IPS-NIHi7 (cell line): ENCODE results near the gene USP3.
"Not testable (repeated sequence)": the region's sequence is repeated elsewhere in the genome, so short reads cannot be mapped to it uniquely, and the experiment has no call there.

Experiments
- DNase-seq: peaks from one replicate; pipeline ENCODE4 v3.0.0; 2012; ENCODE audit warnings: mixed read lengths; ENCODE audit errors: extremely low spot score

Gene USP3

GRCh38 chr15:63610209-63610841 is 105.9 kb downstream of the USP3 start:
- DNase-seq: peak; percentile 85

DNA sequence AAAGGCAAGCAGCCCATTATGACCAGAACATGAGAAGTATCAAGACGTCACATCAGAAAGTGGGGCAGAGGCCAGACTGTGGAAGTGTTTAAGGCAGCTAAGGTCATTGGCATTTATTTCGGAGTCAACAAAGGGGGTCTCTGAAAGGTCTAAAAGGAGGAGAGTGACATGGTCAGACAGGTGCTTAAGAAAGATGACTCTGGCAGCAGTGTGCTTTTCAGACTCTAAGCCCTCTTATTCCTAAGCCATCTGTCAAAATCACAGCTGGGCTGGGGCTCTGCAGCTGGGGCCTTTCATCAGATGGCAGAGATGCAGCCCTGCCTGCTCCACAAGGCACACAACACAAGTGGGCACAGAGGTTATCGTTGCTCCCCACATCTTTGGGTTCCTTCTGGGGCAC is 106.8 kb downstream of the USP3 start:
- DNase-seq: no peak

- no peak for DNase-seq
Observed at GRCh38 chr15:63612300-63612699, 107.9 kb downstream of the USP3 start.

GRCh38 chr15:63615935-63616334 is 111.5 kb downstream of the USP3 start:
- DNase-seq: no peak

DNA sequence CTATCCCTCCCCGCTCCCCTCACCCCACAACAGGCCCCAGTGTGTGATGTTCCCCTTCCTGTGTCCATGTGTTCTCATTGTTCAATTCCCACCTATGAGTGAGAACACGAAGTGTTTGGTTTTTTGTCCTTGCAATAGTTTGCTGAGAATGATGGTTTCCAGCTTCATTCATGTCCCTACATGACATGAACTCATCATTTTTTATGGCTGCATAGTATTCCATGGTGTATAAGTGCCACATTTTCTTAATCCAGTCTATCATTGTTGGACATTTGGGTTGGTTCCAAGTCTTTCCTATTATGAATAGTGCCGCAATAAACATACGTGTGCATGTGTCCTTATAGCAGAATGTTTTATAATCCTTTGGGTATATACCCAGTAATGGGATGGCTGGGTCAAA is 112.8 kb downstream of the USP3 start:
- DNase-seq: not testable (repeated sequence)

GRCh38 chr15:63617627-63618026 is 113.2 kb downstream of the USP3 start:
- not testable (repeated sequence) for DNase-seq

- not testable (repeated sequence) for DNase-seq
Observed at GRCh38 chr15:63620760-63621159, 116.4 kb downstream of the USP3 start.

DNA sequence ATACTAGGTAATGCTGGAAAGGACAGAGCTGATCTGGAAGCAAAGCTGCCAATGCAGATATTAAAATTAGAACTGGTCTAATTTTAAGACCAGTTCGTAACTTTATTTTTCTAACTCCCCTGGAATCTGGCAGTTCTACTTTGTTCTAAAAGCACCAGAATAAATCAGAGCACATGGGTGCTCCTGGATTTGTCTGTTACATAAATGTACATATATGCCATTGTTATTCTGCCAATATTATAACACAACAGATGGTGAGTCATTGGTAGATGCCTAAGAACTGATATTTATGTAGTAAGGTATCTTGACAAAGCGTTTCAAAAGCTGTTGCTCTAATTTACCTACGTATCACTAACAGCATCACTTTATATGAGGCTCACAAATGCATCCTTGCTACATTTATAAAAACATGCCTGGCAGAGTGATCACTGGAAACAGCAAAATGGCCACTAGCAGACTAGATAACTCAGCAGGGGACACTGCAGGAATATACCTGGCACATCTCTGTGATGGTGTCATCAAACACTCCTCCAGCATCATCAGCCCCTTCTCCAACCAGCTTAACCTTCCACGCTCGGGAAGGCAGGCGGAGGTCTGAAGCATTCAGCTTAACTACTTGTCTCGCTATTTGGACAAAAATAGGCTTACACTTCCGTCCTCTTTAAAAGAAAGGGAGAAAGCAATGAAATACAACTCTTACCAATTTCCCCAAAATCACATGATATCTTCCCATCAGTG is 119.0 kb downstream of the USP3 start:
- DNase-seq: no peak

- DNase-seq: no peak
Observed at GRCh38 chr15:63626955-63627354, 122.6 kb downstream of the USP3 start.

DNA sequence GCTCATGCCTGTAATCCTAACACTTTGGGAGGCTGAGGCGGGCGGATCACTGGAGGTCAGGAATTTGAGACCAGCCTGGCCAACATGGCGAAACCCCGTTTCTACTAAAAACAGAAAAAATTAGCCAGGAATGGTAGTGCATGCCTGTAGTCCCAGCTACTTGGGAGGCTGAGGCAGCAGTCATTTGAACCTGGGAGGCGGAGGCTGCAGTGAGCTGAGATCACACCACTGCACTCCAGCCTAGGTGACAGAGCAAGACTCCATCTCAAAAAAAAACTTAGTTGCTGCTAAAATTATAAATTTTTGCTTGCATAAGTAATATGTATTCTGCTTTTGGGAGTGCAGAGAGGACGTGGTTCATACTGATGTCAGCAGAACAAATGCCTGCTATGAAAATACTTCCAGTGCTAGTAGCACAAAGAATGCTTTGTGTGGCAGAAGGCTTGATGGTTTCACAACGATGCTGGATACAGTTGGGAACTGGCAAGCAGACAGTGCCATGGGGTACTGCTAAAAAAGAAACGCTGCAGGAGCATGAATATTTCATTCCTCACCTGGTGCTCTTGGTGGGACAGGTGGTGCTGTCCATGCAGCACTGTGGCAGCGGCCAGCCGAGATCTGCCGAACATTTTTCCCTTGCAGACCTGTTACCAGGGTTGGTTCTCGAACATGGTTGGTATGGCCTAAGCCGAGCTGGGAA is 123.9 kb downstream of the USP3 start:
- no peak for DNase-seq

DNA sequence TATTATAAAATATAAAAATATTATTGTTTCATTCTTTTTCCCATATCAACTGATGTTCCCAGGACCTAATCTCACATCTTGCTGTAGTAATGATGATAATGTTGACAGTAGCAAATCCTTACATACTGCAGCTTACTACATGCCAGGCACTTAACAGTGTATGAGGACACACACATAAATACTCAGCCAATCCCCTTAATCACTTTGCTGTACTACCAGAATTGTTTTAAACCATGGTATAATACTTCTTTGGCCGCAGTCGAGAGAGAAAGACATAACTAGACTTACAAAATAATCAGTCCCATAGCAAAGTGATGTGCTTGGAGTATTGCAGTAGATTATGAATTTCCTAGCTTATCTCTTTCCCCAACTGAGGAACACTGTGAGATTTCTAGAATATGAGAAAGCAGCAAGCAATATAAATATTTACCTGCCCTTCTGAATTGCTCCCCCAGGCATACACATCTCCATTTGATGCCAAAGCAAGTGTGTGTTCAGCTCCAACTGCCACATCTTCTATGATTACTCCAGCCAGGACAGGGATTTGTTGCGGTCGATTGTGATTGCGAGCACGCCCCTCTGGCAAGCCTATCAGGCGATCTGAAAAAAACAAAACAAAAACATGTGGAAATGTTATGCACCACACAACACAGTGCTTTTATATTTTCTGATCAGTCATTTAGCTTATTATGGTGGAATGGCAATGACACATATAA is 125.8 kb downstream of the USP3 start:
- DNase-seq: no peak

DNA sequence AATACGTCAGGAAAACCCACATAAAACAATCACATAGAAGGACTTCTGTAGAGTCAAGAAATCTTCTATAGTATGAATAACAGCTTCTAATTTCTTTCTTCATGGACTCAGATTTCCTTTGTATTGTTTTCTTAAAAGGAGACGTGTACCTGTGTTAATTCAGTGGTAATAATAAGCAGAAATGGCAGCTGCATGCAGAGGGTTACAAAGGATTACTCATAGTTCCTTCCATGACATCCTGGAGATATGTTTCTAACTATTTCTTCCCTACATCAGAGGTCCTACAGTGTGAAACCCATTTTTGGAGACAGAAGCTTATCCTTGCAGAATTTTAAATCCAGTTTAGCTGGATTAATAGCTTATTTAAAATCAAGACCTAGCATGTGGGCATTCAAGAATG is 128.9 kb downstream of the USP3 start:
- no peak for DNase-seq

DNA sequence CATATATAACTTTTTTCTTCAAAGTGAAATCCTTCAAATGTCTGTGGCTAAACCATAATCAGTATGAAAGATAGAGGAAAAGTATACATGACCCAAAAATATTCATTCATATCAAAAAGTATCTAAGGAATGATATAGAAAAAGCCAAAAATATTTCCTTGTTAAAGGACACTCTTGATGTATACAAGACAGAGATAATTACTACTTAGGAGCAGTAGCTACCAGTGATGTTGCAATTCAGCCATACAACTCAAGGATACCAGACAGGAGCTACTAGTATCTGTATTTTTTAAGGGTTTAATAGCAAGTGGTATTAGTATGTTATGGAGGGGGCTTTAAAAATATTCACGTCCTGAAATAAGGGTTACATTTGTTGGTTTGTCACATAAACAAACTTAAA is 129.8 kb downstream of the USP3 start:
- DNase-seq: no peak

GRCh38 chr15:63636518-63637061 is 132.2 kb downstream of the USP3 start:
- no peak for DNase-seq

DNA sequence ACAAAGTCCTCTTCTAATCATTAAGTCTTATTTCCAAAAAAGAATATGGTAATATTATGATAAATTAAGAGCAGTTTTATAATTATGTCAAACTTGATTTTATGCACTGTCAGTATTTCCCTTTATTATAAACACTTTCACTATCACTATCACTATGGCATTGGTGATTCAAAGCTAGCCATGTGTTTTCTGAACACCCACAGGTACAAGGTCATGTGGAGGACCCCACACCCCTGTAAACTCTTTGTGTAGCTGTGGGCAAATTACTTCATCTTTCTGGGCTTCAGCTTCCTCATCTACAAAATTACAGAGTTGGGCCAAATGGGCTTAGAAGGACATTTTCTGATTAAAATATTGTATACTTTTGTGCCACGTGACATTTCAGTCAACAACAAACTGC is 134.4 kb downstream of the USP3 start:
- no peak for DNase-seq

- no peak for DNase-seq
Observed at GRCh38 chr15:63640146-63640545, 135.8 kb downstream of the USP3 start.
